Colonic mucosa (tissue), 4 donors: ENCODE measurements around the gene GP1BB. TPM values are rescaled to one million over a fixed set of nuclear protein-coding genes. Genes with fewer than 3 reads are reported as not detected.

Experiments used
- DNase-seq: peaks from one replicate; pipeline ENCODE4 v3.0.0-alpha.2; 2020
- H3K27ac ChIP-seq: fragments of 200-600 bp; one replicate; pipeline ENCODE4 v1.8.0; 2021
- H3K27me3 ChIP-seq: fragments of 200-600 bp; one replicate; pipeline ENCODE4 v1.8.0; 2021
- H3K36me3 ChIP-seq: fragments of 200-600 bp; one replicate; pipeline ENCODE4 v1.8.0; 2021
- H3K4me1 ChIP-seq: fragments of 200-600 bp; one replicate; pipeline ENCODE4 v1.8.0; 2021; ENCODE audit warnings: mild to moderate bottlenecking
- H3K4me3 ChIP-seq: fragments of 200-600 bp; one replicate; pipeline ENCODE4 v1.8.0; 2021
- H3K9ac ChIP-seq, 2 donors: one replicate each; pipeline ENCODE4 v1.7.0; 2013; ENCODE audit warnings: control low read depth in 2 of 2, low read depth in 2 of 2, low read length in 2 of 2
- H3K9me3 ChIP-seq: fragments of 200-600 bp; one replicate; pipeline ENCODE4 v1.8.0; 2021
- CTCF ChIP-seq: fragments of 200-600 bp; IDR thresholded peaks from one replicate; pipeline ENCODE4 v1.8.0; 2022; ENCODE audit warnings: antibody characterized with exemption, mild to moderate bottlenecking
- intact Hi-C: fragments of 100-400 bp; cut with DNase I; formaldehyde crosslinking; loops from one replicate; pipeline ENCODE4 v1.14.1; 2022
- total RNA-seq, 2 donors: library from RNA; stranded (reverse); fragmentation: NEBNext Ultra II Directional in 1 of 2; extraction: Animal tissue kit (Norgen Biotek cat#: 25700) in 1 of 2; gene quantifications; one replicate each; pipeline ENCODE4 v1.2.1, GENCODE V29; 2021
- donor health status: healthy.
- donor health status: DM: no; HTN: no; CAD: no.
- donor health status: DM: no; HTN: no; CAD: no.

GP1BB gene
- total RNA-seq, 2 donors from 2014 or later = 0.45 to 1.1 TPM

- DNase-seq = peak; percentile 84
- intact Hi-C loops = loop anchor here (2.0 kb wide), 1 partner anchor 180 kb away; no protein-coding TSS in a partner anchor
- Histone ChIP-seq H3K9ac (peak overlapping the region in 1 of 2 donors; percentile 40), H3K36me3 (no peaks in the 10 kb centered on the region), H3K4me3 (peak overlapping the region; percentile 30), H3K27me3 (peaks cover 5% of the 10 kb centered on the region), H3K4me1 (peaks cover 7% of the 10 kb centered on the region), H3K9me3 (no peaks in the 10 kb centered on the region), H3K27ac (no peak overlapping the region)
- TF ChIP-seq CTCF = peak; percentile 87
Observed at GRCh38 chr22:19730655-19731360, 7.5 kb downstream of the GP1BB start.

GRCh38 chr22:19731361-19732135 is 8.2 kb downstream of the GP1BB start:
- intact Hi-C loops = loop anchor here (2.0 kb wide), 1 partner anchor 179 kb away; no protein-coding TSS in a partner anchor
- Histone ChIP-seq H3K27ac (no peak overlapping the region), H3K4me3 (no peak overlapping the region), H3K27me3 (peaks cover 5% of the 10 kb centered on the region), H3K9ac (no peak overlapping the region), H3K9me3 (no peaks in the 10 kb centered on the region), H3K36me3 (no peaks in the 10 kb centered on the region), H3K4me1 (peaks cover 7% of the 10 kb centered on the region)
- DNase-seq = no peak
- TF ChIP-seq CTCF = no peak

- Histone ChIP-seq H3K9me3 (no peaks in the 10 kb centered on the region), H3K4me3 (no peak overlapping the region), H3K27ac (no peak overlapping the region), H3K9ac (no peak overlapping the region), H3K36me3 (no peaks in the 10 kb centered on the region), H3K27me3 (peaks cover 5% of the 10 kb centered on the region), H3K4me1 (peaks cover 7% of the 10 kb centered on the region)
- intact Hi-C loops = no loop called here
- no peak for TF ChIP-seq CTCF
- DNase-seq = no peak
Observed at GRCh38 chr22:19732403-19733113, 9.2 kb downstream of the GP1BB start.

GRCh38 chr22:19733755-19734154 is 10.4 kb downstream of the GP1BB start:
- Histone ChIP-seq H3K9me3 (no peaks in the 10 kb centered on the region), H3K36me3 (no peaks in the 10 kb centered on the region), H3K27me3 (peaks cover 5% of the 10 kb centered on the region), H3K4me1 (peaks cover 7% of the 10 kb centered on the region), H3K4me3 (no peak overlapping the region), H3K9ac (no peak overlapping the region), H3K27ac (no peak overlapping the region)
- intact Hi-C loops = no loop called here
- DNase-seq = no peak
- TF ChIP-seq CTCF = no peak

GRCh38 chr22:19734163-19734562 is 10.8 kb downstream of the GP1BB start:
- Histone ChIP-seq H3K9me3 (no peaks in the 10 kb centered on the region), H3K9ac (no peak overlapping the region), H3K4me1 (peaks cover 7% of the 10 kb centered on the region), H3K27ac (no peak overlapping the region), H3K4me3 (no peak overlapping the region), H3K27me3 (peaks cover 5% of the 10 kb centered on the region), H3K36me3 (no peaks in the 10 kb centered on the region)
- intact Hi-C loops = no loop called here
- no peak for TF ChIP-seq CTCF
- DNase-seq = no peak
